BLaER1 (cell line): ENCODE data around the gene DCXR.

ENCODE experiments used
- H3K27ac ChIP-seq: shearing (Covaris generic); formaldehyde crosslinking; 2 replicates; pipeline ENCODE4 v1.8.1; 2022
- H3K27me3 ChIP-seq: shearing (Covaris generic); formaldehyde crosslinking; 2 replicates; pipeline ENCODE4 v1.8.1; 2022
- H3K36me3 ChIP-seq: shearing (Covaris generic); formaldehyde crosslinking; 2 replicates; pipeline ENCODE4 v1.8.1; 2022
- H3K4me1 ChIP-seq: shearing (Covaris generic); formaldehyde crosslinking; 2 replicates; pipeline ENCODE4 v1.8.1; 2022
- H3K4me2 ChIP-seq: shearing (Covaris generic); formaldehyde crosslinking; 2 replicates; pipeline ENCODE4 v1.8.1; 2022
- H3K4me3 ChIP-seq: shearing (Covaris generic); formaldehyde crosslinking; 2 replicates; pipeline ENCODE4 v1.8.1; 2022
- H3K9ac ChIP-seq: shearing (Covaris generic); formaldehyde crosslinking; 2 replicates; pipeline ENCODE4 v1.8.1; 2022
- H3K9me3 ChIP-seq: shearing (Covaris generic); formaldehyde crosslinking; 2 replicates; pipeline ENCODE4 v1.8.1; 2022
- H4K20me1 ChIP-seq: shearing (Covaris generic); formaldehyde crosslinking; 2 replicates; pipeline ENCODE4 v1.8.1; 2022
- Cebpa-rat ChIP-seq: shearing (Covaris generic); IDR thresholded peaks from 2 replicates; pipeline ENCODE4 v1.8.1; 2022

The DCXR gene

GRCh38 chr17:82055023-82055964, 17.8 kb upstream of the DCXR start:
- Histone ChIP-seq H3K36me3 (peaks cover 74% of the 10 kb centered on the region), H3K4me1 (peaks cover 69% of the 10 kb centered on the region), H4K20me1 (peaks cover 83% of the 10 kb centered on the region), H3K9me3 (no peaks in the 10 kb centered on the region), H3K9ac (no peak overlapping the region), H3K27me3 (no peaks in the 10 kb centered on the region), H3K4me3 (no peak overlapping the region), H3K4me2 (no peak overlapping the region), H3K27ac (no peak overlapping the region)
- no peak for TF ChIP-seq Cebpa-rat

GRCh38 chr17:82054351-82055022, 17.0 kb upstream of the DCXR start:
- Histone ChIP-seq H3K9ac (no peak overlapping the region), H3K9me3 (no peaks in the 10 kb centered on the region), H3K4me2 (no peak overlapping the region), H3K27ac (no peak overlapping the region), H3K4me3 (no peak overlapping the region), H3K36me3 (peaks cover 74% of the 10 kb centered on the region), H3K4me1 (peaks cover 67% of the 10 kb centered on the region), H4K20me1 (peaks cover 75% of the 10 kb centered on the region), H3K27me3 (no peaks in the 10 kb centered on the region)
- no peak for TF ChIP-seq Cebpa-rat

- peaks cover 74% of the 10 kb centered on the region for H3K36me3 ChIP-seq
- H3K27me3 ChIP-seq, result no peaks in the 10 kb centered on the region
- peaks cover 67% of the 10 kb centered on the region for H4K20me1 ChIP-seq
- peak overlapping the region; percentile 88; the same call in 1 of the 2 replicates for H3K9ac ChIP-seq
- H3K4me2 ChIP-seq, result peak overlapping the region; percentile 98; the same call in 1 of the 2 replicates
- no peak for TF ChIP-seq Cebpa-rat
- peaks cover 59% of the 10 kb centered on the region for H3K4me1 ChIP-seq
- H3K4me3 ChIP-seq, result peak overlapping the region; percentile 98; the same call in 1 of the 2 replicates
- H3K9me3 ChIP-seq, result no peaks in the 10 kb centered on the region
- H3K27ac ChIP-seq, result no peak overlapping the region
Measured at GRCh38 chr17:82053556-82054263, 16.2 kb upstream of the DCXR start.

- peak overlapping the region; percentile 98 for H3K4me2 ChIP-seq
- H3K27me3 ChIP-seq, result no peaks in the 10 kb centered on the region
- H3K36me3 ChIP-seq, result peaks cover 74% of the 10 kb centered on the region
- no peak overlapping the region for H3K27ac ChIP-seq
- peaks cover 55% of the 10 kb centered on the region for H3K4me1 ChIP-seq
- peak overlapping the region; percentile 88 for H3K9ac ChIP-seq
- H3K4me3 ChIP-seq, result peak overlapping the region; percentile 98
- no peak for TF ChIP-seq Cebpa-rat
- H4K20me1 ChIP-seq, result peaks cover 61% of the 10 kb centered on the region
- H3K9me3 ChIP-seq, result no peaks in the 10 kb centered on the region
Measured at GRCh38 chr17:82053130-82053529, 15.6 kb upstream of the DCXR start.

GRCh38 chr17:82052638-82053059, 15.2 kb upstream of the DCXR start:
- H3K27ac ChIP-seq, result peak overlapping the region; percentile 78
- H3K36me3 ChIP-seq, result peaks cover 74% of the 10 kb centered on the region
- H3K9me3 ChIP-seq, result no peaks in the 10 kb centered on the region
- H3K4me1 ChIP-seq, result peaks cover 51% of the 10 kb centered on the region
- H3K9ac ChIP-seq, result peak overlapping the region; percentile 88
- TF ChIP-seq Cebpa-rat, result no peak
- peak overlapping the region; percentile 98 for H3K4me2 ChIP-seq
- peaks cover 57% of the 10 kb centered on the region for H4K20me1 ChIP-seq
- H3K27me3 ChIP-seq, result no peaks in the 10 kb centered on the region
- peak overlapping the region; percentile 98 for H3K4me3 ChIP-seq

- peak within 1 kb of the TSS; percentile 78 for H3K27ac ChIP-seq
- H3K36me3 ChIP-seq, result peaks cover 74% of the 10 kb centered on the region
- peak within 1 kb of the TSS; percentile 88 for H3K9ac ChIP-seq
Measured at GRCh38 chr17:82051776-82052637, 14.5 kb upstream of the DCXR start, which contains the start of the genes GPS1 and RFNG. Gene GPS1, plus strand, starts transcription at chr17:82051898. Its CDS starts 34 bp downstream, at chr17:82051932. Gene RFNG, minus strand, starts transcription at chr17:82051811. Its CDS starts 45 bp downstream, at chr17:82051766.

DNA sequence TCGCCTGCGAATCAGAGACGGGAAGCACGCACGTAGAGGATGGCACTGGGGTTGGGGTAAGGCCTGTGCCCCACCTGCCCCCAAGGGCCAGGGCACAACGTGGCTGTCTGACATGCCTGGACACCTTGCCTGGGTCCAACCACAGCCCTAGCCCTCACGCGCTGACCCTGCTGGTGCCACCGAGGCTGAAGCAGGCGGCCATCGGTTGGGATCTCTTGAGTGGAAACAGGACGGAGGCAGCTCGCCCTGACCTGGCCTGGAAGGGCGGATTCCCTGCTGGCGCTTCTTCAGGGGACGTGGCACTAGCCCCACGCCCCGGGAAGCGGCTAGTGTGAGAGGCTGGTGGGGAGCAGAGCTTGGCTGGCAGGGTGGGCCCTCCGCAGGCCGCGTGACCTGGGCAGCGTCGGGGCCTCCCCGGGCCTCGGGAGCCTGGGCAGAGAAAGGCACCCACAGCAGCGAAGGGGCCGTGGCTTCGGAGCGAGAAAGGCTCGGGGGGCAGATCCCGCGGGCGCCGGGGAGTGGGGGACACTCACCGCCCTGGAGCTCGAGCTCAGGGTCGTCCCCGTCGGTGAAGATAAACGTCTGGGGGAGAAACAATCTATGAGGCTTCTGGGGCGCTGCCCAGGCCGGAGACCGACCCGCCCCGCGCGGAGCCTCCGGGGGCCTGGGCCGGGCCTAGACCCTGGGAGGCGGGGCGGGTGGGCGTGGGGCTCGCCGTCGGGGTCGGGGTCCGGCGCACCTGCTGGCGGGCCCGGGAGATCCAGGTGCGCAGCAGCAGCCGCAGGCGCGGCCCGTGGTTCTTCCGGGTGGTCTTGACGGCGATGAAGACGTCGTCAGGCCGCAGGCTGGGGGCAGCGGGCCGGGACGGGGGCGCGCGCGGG, 13.5 kb upstream of the DCXR start:
- Histone ChIP-seq H3K9ac (peak overlapping the region; percentile 88), H3K4me2 (peak overlapping the region; percentile 98), H3K36me3 (peaks cover 69% of the 10 kb centered on the region), H3K4me1 (peaks cover 42% of the 10 kb centered on the region), H3K9me3 (no peaks in the 10 kb centered on the region), H4K20me1 (peaks cover 40% of the 10 kb centered on the region), H3K27ac (peak overlapping the region; percentile 78), H3K4me3 (peak overlapping the region; percentile 98), H3K27me3 (no peaks in the 10 kb centered on the region)
- TF ChIP-seq Cebpa-rat, result no peak

More at GRCh38 chr17:82051776-82052637, 14.5 kb upstream of the DCXR start, which contains the start of the genes GPS1 and RFNG:
- Histone ChIP-seq H3K4me2 (peak within 1 kb of the TSS; percentile 98), H4K20me1 (peaks cover 50% of the 10 kb centered on the region), H3K4me1 (peaks cover 45% of the 10 kb centered on the region), H3K27me3 (no peaks in the 10 kb centered on the region), H3K9me3 (no peaks in the 10 kb centered on the region), H3K4me3 (peak within 1 kb of the TSS; percentile 98)
- no peak for TF ChIP-seq Cebpa-rat

GRCh38 chr17:82050152-82050760, 12.8 kb upstream of the DCXR start:
- H3K27ac ChIP-seq, result no peak overlapping the region

More at GRCh38 chr17:82050152-82050760, 12.8 kb upstream of the DCXR start:
- Histone ChIP-seq H3K4me1 (peaks cover 42% of the 10 kb centered on the region), H3K9ac (peak overlapping the region; percentile 88), H3K4me3 (peak overlapping the region; percentile 98), H4K20me1 (peaks cover 35% of the 10 kb centered on the region), H3K9me3 (no peaks in the 10 kb centered on the region), H3K4me2 (peak overlapping the region; percentile 98), H3K36me3 (peaks cover 62% of the 10 kb centered on the region), H3K27me3 (no peaks in the 10 kb centered on the region)
- TF ChIP-seq Cebpa-rat, result no peak
